ENCODE data around the gene PSMG4. TPM values are rescaled to one million over a fixed set of nuclear protein-coding genes. Genes with fewer than 3 reads are reported as not detected.
A peak's percentile ranks its signal among the peaks of the same experiment; 100 is the strongest.

PSMG4 gene
- total RNA-seq, 1 donor from 2014 or later, result 16.9 TPM

DNA sequence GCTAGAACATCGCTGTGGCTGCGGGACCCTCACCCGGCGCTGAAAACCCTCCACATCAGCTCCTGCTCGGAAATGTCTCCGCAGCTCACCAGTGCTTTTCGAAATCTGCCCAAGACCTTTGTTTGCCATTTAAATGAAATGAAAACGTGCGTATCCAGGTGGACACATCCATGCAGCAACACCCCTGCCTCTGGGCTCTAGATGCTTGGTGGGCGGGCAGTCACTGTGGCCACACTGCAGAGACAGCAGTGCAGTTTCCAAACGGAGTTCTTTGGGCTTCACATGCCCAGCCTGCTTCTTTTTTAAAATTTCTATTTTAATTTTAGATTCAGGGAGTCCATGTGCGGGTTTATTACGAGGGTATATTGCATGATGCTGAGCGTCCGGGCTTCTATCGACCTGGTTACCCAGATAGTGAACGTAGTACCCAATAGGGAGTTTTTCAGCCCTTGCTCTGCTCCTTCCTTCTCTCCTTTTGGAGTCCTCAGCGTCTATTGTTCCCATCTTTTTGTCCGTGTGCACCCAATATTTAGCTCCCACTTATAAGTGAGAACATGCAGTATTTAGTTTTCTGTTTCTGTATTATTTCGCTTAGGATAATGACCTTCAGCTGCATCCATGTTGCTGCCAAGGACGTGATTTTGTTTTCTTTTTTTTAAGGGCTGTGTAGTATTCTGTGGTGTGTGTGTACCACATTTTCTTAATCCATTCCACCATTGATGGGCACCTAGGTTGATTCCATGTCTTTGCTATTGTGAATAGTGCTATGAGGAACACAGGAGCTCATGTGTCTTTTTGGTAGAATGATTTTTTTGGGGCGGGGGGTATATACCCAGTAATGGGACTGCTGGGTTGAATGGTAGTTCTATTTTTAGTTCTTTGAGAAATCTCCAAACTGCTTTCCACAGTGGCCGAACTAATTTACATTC lies 26.5 kb upstream of the PSMG4 start:
- Histone ChIP-seq H3K36me3 (no peaks in the 10 kb centered on the region), H3K4me1 (peaks cover 36% of the 10 kb centered on the region), H3K27ac (no peak overlapping the region), H3K4me3 (peak overlapping the region; percentile 52), H3K27me3 (peaks cover 85% of the 10 kb centered on the region), H3K9me3 (no peaks in the 10 kb centered on the region)
- TF ChIP-seq, protein P1, sequence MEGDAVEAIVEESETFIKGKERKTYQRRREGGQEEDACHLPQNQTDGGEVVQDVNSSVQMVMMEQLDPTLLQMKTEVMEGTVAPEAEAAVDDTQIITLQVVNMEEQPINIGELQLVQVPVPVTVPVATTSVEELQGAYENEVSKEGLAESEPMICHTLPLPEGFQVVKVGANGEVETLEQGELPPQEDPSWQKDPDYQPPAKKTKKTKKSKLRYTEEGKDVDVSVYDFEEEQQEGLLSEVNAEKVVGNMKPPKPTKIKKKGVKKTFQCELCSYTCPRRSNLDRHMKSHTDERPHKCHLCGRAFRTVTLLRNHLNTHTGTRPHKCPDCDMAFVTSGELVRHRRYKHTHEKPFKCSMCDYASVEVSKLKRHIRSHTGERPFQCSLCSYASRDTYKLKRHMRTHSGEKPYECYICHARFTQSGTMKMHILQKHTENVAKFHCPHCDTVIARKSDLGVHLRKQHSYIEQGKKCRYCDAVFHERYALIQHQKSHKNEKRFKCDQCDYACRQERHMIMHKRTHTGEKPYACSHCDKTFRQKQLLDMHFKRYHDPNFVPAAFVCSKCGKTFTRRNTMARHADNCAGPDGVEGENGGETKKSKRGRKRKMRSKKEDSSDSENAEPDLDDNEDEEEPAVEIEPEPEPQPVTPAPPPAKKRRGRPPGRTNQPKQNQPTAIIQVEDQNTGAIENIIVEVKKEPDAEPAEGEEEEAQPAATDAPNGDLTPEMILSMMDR (IDR thresholded peaks at IDR 0.05), result no peak
- intact Hi-C loops (cut with DNase I), result no loop called here
- DNase-seq, result no peak
- no peak for ATAC-seq

- Histone ChIP-seq H3K4me3 (no peak overlapping the region), H3K9me3 (no peaks in the 10 kb centered on the region), H3K27ac (no peak overlapping the region), H3K36me3 (no peaks in the 10 kb centered on the region), H3K4me1 (peaks cover 25% of the 10 kb centered on the region), H3K27me3 (peaks cover 75% of the 10 kb centered on the region)
- intact Hi-C loops (cut with DNase I), result no loop called here
- ATAC-seq (no peak), DNase-seq (no peak)
- TF ChIP-seq, protein P1 (IDR thresholded peaks at IDR 0.05), result no peak
These were observed 25.4 kb upstream of the PSMG4 start for GRCh38 chr6:3233321-3233720.

DNA sequence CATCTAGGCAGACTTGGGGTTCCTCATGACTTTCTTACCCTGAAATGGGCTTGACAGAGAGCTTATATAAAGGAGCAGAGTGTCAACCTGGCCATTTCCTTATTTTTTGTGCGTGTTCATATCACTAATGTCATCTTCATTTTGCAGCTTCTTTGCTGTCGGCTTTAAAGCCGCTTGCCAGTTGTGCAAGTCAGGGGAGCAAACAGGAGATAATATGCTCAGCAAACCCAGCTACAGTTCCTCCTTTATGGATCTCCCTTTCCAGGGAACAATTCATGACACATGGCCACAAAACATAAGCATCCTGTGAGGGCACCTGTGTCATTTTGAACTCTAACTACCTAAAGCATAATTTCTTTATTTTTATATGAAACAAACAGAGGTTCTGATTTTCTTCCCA lies 24.8 kb upstream of the PSMG4 start:
- Histone ChIP-seq H3K36me3 (no peaks in the 10 kb centered on the region), H3K27me3 (peaks cover 69% of the 10 kb centered on the region), H3K4me3 (no peak overlapping the region), H3K4me1 (peaks cover 20% of the 10 kb centered on the region), H3K9me3 (no peaks in the 10 kb centered on the region), H3K27ac (no peak overlapping the region)
- intact Hi-C loops (cut with DNase I), result no loop called here
- TF ChIP-seq, protein P1 (IDR thresholded peaks at IDR 0.05), result no peak
- no peak for ATAC-seq
- no peak for DNase-seq

- H3K4me1 ChIP-seq, result peaks cover 7% of the 10 kb centered on the region
- H3K4me3 ChIP-seq, result no peak overlapping the region
- no peak overlapping the region for H3K27ac ChIP-seq
- H3K9me3 ChIP-seq, result no peaks in the 10 kb centered on the region
- no peak for ATAC-seq
- TF ChIP-seq, protein P1 (IDR thresholded peaks at IDR 0.05), result no peak
- no peak for DNase-seq
- intact Hi-C loops (cut with DNase I), result no loop called here
- no peaks in the 10 kb centered on the region for H3K36me3 ChIP-seq
- H3K27me3 ChIP-seq, result peaks cover 54% of the 10 kb centered on the region
These were observed 23.3 kb upstream of the PSMG4 start for GRCh38 chr6:3235486-3235885.

DNA sequence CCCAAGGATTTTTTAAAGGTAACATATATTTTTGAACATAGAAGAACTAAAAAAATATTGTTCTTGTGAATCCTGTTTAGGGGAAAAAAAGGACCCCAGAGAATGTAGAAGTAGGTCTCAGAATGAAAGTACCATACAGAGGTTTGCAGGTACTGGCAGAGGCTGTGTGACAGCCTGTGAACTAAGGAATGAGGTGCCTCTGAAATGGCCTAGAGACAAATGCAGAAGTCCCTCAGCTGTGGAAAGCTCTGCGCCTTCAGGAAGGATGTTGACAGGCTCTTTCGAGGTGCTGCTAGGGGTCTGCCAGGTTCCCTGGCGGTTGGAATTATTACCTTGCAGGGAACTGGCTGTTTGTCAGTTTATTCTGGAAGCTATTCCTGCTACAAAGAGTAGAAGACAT lies 22.7 kb upstream of the PSMG4 start:
- intact Hi-C loops (cut with DNase I), result no loop called here
- Histone ChIP-seq H3K9me3 (no peaks in the 10 kb centered on the region), H3K4me3 (no peak overlapping the region), H3K4me1 (peaks cover 7% of the 10 kb centered on the region), H3K27ac (no peak overlapping the region), H3K36me3 (no peaks in the 10 kb centered on the region), H3K27me3 (peaks cover 50% of the 10 kb centered on the region)
- ATAC-seq (no peak), DNase-seq (no peak)
- TF ChIP-seq, protein P1 (IDR thresholded peaks at IDR 0.05), result no peak
